ENCODE data around the gene C1QTNF12. TPM values are rescaled to one million over a fixed set of nuclear protein-coding genes. Genes with fewer than 3 reads are reported as not detected.
A peak's percentile ranks its signal among the peaks of the same experiment; 100 is the strongest.

The C1QTNF12 gene
- total and polyA plus RNA-seq, 2 experiments from 2014 or later: 2.1 to 3.1 TPM

GRCh38 chr1:1245178-1245816 lies 1.2 kb downstream of the C1QTNF12 start:
- Histone ChIP-seq H3K4me3 (no peak overlapping the region), H3K36me3 (ENCODE audit: low read depth) (no peaks in the 10 kb centered on the region), H3K9ac (no peak overlapping the region), H3K4me1 (ENCODE audit: insufficient read depth) (no peaks in the 10 kb centered on the region), H3K79me2 (ENCODE audit: insufficient read depth) (no peaks in the 10 kb centered on the region), H3K9me2 (ENCODE audit: insufficient read depth) (no peaks in the 10 kb centered on the region), H2AFZ (no peak overlapping the region), H3K4me2 (ENCODE audit: unreplicated experiment) (no peak overlapping the region), H3K27me3 (replicated peaks; ENCODE audit: insufficient read depth) (no peaks in the 10 kb centered on the region), H4K20me1 (ENCODE audit: insufficient read depth) (no peaks in the 10 kb centered on the region), H3F3A (ENCODE audit: insufficient read depth) (no peaks in the 10 kb centered on the region), H3K27ac (no peak overlapping the region), H3K9me3 (ENCODE audit: low read depth) (no peaks in the 10 kb centered on the region)
- in situ Hi-C loops (cut with MboI): no loop called here
- no peak for TF ChIP-seq EZH2 (IDR thresholded peaks at IDR 0.05; ENCODE audit: insufficient read depth, poor library complexity, severe bottlenecking)
- no peak for TF ChIP-seq EZH2phosphoT487 (IDR thresholded peaks at IDR 0.05; ENCODE audit: insufficient read depth, low read depth)
- DNase-seq: peak; percentile 15
- 57 to 61% methylated on average over 20 to 23 of the region's 23 CpGs for WGBS, 2 experiments (ENCODE audit: low coverage in 1 of 2, low lambda C conversion rate in 2 of 2, missing lambda C conversion rate in 2 of 2)

- TF ChIP-seq EZH2phosphoT487 (IDR thresholded peaks at IDR 0.05; ENCODE audit: insufficient read depth, low read depth): no peak
- TF ChIP-seq EZH2 (IDR thresholded peaks at IDR 0.05; ENCODE audit: insufficient read depth, poor library complexity, severe bottlenecking): no peak
- 79 to 89% methylated on average over 24 to 30 of the region's 30 CpGs for WGBS, 2 experiments (ENCODE audit: low coverage in 1 of 2, low lambda C conversion rate in 2 of 2, missing lambda C conversion rate in 2 of 2)
- Histone ChIP-seq H3K9me2 (ENCODE audit: insufficient read depth) (no peaks in the 10 kb centered on the region), H3K9me3 (ENCODE audit: low read depth) (no peaks in the 10 kb centered on the region), H3K4me3 (no peak overlapping the region), H3K27ac (no peak overlapping the region), H3K4me1 (ENCODE audit: insufficient read depth) (no peaks in the 10 kb centered on the region), H4K20me1 (ENCODE audit: insufficient read depth) (no peaks in the 10 kb centered on the region), H3K36me3 (ENCODE audit: low read depth) (no peaks in the 10 kb centered on the region), H3K9ac (no peak overlapping the region), H2AFZ (no peak overlapping the region), H3K79me2 (ENCODE audit: insufficient read depth) (no peaks in the 10 kb centered on the region), H3F3A (ENCODE audit: insufficient read depth) (no peaks in the 10 kb centered on the region), H3K27me3 (replicated peaks; ENCODE audit: insufficient read depth) (no peaks in the 10 kb centered on the region), H3K4me2 (ENCODE audit: unreplicated experiment) (no peak overlapping the region)
- in situ Hi-C loops (cut with MboI): no loop called here
- DNase-seq: peak; percentile 11
These were observed 2.2 kb downstream of the C1QTNF12 start for GRCh38 chr1:1244192-1244811.

- peak; percentile 20 for DNase-seq
- H3K4me2 ChIP-seq (ENCODE audit: unreplicated experiment): no peak overlapping the region
- no peaks in the 10 kb centered on the region for H3K4me1 ChIP-seq (ENCODE audit: insufficient read depth)
- in situ Hi-C loops (cut with MboI): no loop called here
- no peaks in the 10 kb centered on the region for H3K36me3 ChIP-seq (ENCODE audit: low read depth)
- TF ChIP-seq EZH2phosphoT487 (IDR thresholded peaks at IDR 0.05; ENCODE audit: insufficient read depth, low read depth) (no peak), EZH2 (IDR thresholded peaks at IDR 0.05; ENCODE audit: insufficient read depth, poor library complexity, severe bottlenecking) (no peak)
- no peak overlapping the region for H3K27ac ChIP-seq
- H4K20me1 ChIP-seq (ENCODE audit: insufficient read depth): no peaks in the 10 kb centered on the region
- whole genome bisulfite sequencing, 2 experiments (ENCODE audit: low coverage in 1 of 2, low lambda C conversion rate in 2 of 2, missing lambda C conversion rate in 2 of 2): 71 to 73% methylated on average over 13 to 23 of the region's 23 CpGs
- H2AFZ ChIP-seq: no peak overlapping the region
- no peak overlapping the region for H3K9ac ChIP-seq
- no peaks in the 10 kb centered on the region for H3K79me2 ChIP-seq (ENCODE audit: insufficient read depth)
- H3F3A ChIP-seq (ENCODE audit: insufficient read depth): no peaks in the 10 kb centered on the region
- H3K4me3 ChIP-seq: no peak overlapping the region
- no peaks in the 10 kb centered on the region for H3K9me3 ChIP-seq (ENCODE audit: low read depth)
- no peaks in the 10 kb centered on the region for H3K9me2 ChIP-seq (ENCODE audit: insufficient read depth)
- H3K27me3 ChIP-seq (replicated peaks; ENCODE audit: insufficient read depth): no peaks in the 10 kb centered on the region
These were observed 2.7 kb downstream of the C1QTNF12 start for GRCh38 chr1:1243807-1244191.

- DNase-seq: no peak
- no peaks in the 10 kb centered on the region for H3K9me2 ChIP-seq (ENCODE audit: insufficient read depth)
These were observed 3.3 kb downstream of the C1QTNF12 start for GRCh38 chr1:1243266-1243660.

More at GRCh38 chr1:1243266-1243660, 3.3 kb downstream of the C1QTNF12 start:
- H2AFZ ChIP-seq: no peak overlapping the region
- TF ChIP-seq EZH2 (IDR thresholded peaks at IDR 0.05; ENCODE audit: insufficient read depth, poor library complexity, severe bottlenecking): no peak
- no peak for TF ChIP-seq EZH2phosphoT487 (IDR thresholded peaks at IDR 0.05; ENCODE audit: insufficient read depth, low read depth)
- H3F3A ChIP-seq (ENCODE audit: insufficient read depth): no peaks in the 10 kb centered on the region
- H3K9ac ChIP-seq: no peak overlapping the region
- no peak overlapping the region for H3K4me3 ChIP-seq
- no peak overlapping the region for H3K4me2 ChIP-seq (ENCODE audit: unreplicated experiment)
- in situ Hi-C loops (cut with MboI): no loop called here
- no peaks in the 10 kb centered on the region for H3K4me1 ChIP-seq (ENCODE audit: insufficient read depth)
- H4K20me1 ChIP-seq (ENCODE audit: insufficient read depth): no peaks in the 10 kb centered on the region
- no peaks in the 10 kb centered on the region for H3K79me2 ChIP-seq (ENCODE audit: insufficient read depth)
- no peaks in the 10 kb centered on the region for H3K9me3 ChIP-seq (ENCODE audit: low read depth)
- no peaks in the 10 kb centered on the region for H3K36me3 ChIP-seq (ENCODE audit: low read depth)
- H3K27ac ChIP-seq: no peak overlapping the region
- 94 to 95% methylated on average over 13 to 19 of the region's 23 CpGs for WGBS, 2 experiments (ENCODE audit: low coverage in 1 of 2, low lambda C conversion rate in 2 of 2, missing lambda C conversion rate in 2 of 2)
- no peaks in the 10 kb centered on the region for H3K27me3 ChIP-seq (replicated peaks; ENCODE audit: insufficient read depth)

All from GM23248 (cell line).